ENCODE results near the gene EPN2.

- TF ChIP-seq CTCF (IDR thresholded peaks at IDR 0.05) (no peak), POLR2A (IDR thresholded peaks at IDR 0.05) (no peak)
These were observed 6.7 kb downstream of the EPN2 start for GRCh38 chr17:19243838-19244237.

All from adrenal gland (tissue), 5 donors.